HG02884 (cell line): ENCODE results near the gene CDCA5.

ENCODE experiments used
- ATAC-seq: cut with Tn5 transposase; IDR thresholded peaks from one replicate; pipeline ENCODE4 v1.9.1; 2021; ENCODE audit warnings: mild to moderate bottlenecking, moderate library complexity; ENCODE audit not compliant: unreplicated experiment

CDCA5 gene

DNA sequence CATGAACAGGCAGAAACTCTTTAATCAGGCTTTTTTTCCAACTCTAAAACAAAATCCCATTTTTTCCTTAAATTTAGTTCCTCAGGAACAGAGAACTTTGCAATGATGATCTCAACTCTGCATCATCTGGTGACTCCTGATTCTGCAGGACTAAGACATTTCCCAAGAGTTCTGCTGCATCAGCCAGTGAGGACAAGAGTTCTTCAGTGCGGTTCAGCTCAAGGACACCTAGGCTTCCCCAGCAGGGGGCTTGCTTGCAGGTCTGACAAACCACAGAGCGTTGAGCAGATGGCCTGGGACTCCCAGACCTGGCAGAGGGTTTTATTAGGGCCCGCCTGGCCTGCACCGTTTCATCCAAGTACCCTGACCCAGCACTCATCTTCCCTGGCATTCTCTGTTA is 6.4 kb downstream of the CDCA5 start:
- no peak for ATAC-seq

DNA sequence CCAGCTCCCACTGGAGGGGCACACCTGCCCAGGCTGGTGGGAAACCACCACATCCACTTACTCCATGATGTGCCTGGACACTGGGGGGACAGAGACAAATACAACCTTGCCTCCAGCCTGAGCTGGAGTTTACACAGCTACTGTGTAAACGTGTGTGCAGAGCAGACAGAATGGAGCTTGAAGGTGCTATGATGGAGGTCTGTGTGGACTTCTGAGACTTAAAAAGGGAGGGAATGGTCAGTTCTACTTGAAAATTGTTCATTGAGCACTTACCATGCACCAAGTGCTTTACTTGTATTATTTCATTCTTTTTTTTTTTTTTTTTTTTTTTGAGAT is 11.2 kb downstream of the CDCA5 start:
- ATAC-seq, result no peak

DNA sequence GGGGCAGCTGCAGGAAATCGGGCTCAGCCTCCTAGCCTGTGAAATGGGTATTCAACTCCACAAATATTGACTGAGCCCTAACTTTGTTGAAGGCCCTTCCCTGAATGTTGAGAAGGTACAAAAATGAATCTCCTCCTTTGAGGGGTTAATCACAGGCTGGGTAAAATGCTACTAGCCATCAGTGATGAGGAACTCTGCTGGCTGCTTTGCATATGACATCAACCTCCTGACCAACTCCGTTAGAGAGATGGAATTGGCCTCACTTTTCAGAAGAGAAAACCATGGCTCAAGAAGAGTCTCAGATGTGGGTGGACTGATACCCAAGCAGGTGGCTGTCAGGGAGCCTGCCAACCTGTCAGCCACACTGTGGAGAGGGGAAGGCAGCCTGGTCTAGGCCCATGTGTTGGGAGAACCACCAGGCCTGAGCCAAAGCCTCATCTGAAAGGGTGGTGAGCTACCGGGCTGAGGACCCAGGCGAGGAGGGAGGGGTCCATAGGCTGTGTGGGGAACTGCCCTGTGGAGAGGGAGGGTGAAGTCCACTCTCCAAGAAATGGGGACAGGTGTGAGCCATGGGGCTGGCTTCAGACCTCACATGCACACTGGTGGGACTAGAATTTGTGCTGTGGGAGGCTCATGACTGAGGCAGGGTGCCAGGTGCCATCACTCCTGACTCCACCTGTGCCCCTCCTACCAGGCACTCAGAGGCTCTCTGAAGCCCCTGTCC is 11.8 kb downstream of the CDCA5 start:
- ATAC-seq, result no peak

DNA sequence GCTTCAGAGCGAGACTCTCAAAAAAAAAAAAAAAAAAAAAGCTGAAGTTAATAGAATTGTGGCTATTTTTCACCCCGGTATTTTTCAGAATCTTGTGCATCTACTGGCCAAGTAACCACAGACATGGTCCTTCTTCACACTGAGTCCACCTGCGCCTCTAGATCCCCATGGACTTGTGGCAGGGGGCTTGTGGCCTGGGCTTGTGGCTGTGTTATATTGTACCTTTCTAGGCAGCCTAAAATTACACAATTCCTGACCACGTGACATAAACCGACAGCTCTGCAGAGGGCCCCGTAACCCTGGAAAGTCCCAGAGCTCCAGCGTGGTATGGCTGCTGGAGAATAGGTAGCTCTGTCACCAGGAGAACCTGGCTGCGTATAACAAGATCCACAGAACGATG is 14.6 kb downstream of the CDCA5 start:
- no peak for ATAC-seq

DNA sequence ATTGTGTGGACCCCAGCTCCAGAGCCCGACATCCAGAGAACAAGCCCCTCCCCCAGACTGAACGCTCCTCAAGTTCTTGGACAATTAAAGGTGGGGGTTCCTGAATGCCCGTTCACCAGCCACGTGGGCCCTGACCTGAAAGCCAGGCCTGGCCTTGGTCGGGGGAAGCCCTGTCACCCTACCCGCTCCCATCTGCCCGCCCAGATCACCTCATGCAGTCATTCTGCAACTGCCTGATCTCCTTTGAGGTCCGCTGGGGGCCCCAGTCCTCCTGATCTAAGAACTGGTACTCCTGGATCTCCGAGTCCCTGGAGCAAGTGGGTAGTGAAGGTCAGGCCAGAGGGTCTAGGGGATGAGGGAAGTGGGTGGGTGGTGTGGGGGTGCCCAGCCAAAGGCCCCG is 16.4 kb downstream of the CDCA5 start:
- no peak for ATAC-seq

DNA sequence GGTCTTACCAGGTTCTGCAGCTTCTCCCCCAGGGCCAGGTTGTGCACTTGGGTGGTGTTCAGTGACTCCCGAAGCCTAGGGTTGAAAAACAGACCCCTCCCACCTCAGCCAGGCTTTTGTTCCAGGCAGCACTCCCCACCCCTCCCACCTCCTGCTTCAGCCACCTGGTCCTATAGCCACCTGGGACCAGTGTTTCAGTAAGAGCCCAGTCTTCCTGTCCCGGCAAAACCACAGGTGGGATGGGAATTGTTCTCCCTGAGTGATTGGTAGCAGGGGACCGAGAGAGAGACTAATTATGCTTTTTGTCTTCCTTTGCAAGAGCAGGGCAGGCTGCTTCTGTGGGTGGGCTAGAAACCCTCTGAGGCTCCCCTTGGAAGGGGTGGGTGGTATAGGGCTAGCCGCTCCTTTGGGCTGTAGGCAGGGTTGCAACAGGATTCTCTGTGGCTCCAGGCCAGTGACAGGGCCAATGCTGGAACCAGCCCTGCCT is 17.0 kb downstream of the CDCA5 start:
- ATAC-seq, result no peak

DNA sequence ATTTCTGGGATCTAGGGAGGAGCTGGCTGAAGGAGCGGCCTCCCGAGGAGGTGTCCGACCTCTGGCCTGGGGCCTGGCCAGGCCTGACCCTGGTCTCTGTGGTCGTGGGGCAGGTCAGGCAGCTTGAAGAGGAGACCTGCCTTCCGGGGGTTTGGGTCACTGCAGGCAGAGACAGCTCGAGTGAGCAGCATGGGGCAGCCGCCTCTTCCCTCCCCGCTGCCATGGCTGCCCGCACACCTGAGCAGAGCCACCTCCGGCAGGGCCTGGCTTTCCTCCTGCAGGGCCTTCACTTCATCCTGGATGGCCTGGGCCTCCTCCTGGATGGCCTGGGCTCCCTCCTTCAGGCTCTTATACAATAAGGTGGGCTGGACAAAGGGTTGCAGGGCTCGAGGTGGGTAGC is 17.5 kb downstream of the CDCA5 start:
- no peak for ATAC-seq

DNA sequence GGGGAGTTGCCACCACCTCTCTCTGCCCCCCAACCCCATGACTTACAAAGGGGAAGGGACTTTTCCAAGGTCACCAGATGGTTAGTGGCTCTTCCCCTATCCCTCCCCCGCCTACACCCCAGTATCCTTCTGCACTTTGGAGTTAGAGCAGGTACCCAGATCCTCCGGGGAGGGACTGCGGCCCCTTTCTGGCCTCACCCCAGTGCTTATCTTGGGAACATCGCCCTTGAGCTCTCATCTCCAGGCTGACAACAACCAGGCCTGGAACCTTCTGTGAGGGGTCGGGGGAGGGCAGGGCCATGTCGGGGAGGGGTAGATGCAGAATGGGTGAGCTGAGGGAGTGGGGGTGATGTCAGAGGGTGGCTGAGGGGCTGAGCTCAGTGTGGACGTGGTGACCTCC is 18.0 kb downstream of the CDCA5 start:
- ATAC-seq, result no peak

DNA sequence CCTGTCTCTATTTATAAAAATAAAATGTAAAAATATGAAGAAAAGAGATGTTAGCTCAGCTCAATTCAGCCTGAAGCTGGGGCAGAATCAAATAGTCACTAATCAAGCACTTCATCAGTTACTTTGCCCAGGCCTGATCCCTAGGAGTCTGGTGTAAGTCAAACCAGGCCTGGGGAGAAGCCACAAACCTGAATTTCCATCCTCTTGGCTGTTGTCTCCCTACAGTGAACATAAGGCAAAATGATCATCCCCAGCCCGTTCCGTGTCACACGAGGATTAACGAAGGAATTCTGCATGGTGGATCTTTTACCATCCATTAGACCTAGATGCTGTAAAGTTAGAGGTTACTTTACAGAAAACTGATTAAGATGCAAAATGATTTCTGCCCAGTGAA is 19.0 kb downstream of the CDCA5 start:
- ATAC-seq, result no peak

DNA sequence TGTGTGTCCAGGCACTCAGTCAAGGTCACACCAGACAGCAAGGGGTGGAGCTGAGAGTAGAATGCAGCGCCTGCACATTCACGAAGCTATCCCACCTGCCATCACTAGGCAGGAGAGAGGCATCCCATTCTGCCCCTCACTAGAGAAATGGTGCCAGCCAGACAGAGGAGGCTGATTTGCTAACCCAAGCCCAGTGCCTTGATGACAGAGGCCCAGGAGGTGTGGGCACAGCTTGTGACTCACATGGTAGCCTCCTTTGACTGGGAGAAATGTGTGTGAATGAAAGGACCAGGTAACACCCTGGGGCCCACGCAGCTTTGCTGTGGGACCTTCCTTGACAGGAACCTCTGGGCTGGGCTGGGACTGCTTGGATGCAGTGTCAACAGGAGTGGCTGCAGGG is 20.3 kb downstream of the CDCA5 start:
- ATAC-seq, result no peak

DNA sequence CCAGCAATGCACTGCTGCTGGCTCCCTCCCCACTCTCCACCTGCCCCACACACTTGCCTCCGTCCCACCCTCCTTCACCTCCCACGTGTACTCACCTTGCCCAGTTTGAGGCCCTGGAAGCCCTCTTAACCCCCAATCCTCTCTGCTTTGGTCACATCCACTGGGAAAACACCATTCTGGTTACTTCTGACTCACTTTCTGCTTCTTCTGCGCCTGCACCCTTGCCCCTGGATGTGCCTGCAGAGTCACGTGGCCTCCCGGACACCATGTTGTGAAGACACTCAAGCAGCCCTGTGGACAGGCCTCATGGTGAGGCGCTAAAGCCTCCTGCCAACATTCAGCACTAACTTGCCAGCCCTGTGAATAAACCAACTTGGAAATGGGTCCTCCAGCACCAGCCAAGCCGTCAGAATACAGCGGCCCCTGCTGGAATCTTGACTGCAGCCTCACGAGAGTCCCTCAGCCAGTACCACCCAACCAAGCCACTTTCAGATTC is 22.9 kb downstream of the CDCA5 start:
- ATAC-seq, result no peak

DNA sequence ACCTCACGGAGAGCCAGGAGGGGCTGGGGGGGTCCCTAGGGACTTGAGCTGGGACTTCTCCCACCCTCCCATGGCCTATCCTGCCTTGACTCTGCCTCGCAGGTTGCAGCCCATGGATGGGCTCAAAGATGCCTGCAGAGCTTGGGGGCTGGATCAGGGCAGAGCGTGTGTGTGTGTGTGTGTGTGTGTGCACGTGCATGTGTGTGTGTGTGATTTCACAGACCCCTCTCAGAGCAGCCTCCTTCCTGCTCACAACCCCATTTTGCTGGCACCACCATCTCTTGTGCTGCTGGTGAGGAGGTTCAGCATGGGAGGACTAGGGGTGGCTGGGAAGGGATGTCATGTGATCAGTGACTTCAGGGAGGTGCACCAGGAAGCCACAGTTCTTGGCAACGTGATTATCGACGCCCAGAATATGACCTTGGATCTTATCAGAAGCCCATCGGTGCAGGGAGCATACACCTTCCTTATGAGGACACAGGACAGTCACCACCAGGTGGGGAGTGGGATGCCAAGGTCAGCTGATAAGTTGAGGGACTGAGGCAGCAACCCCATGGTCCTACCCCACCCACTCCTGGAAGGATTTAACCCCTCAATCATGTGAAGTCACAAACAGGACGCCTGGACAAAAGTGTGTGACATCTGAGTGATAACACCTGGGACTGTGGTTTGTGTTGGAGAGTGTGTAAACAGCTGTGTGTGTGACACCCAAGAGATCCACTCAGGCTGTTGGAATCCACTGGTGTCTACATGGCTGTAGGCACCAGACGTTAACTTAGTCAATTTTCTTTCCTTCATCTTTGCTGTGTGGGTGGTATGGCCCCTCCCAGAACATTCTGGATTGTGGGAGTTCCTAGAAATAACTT is 23.6 kb downstream of the CDCA5 start:
- ATAC-seq, result no peak

DNA sequence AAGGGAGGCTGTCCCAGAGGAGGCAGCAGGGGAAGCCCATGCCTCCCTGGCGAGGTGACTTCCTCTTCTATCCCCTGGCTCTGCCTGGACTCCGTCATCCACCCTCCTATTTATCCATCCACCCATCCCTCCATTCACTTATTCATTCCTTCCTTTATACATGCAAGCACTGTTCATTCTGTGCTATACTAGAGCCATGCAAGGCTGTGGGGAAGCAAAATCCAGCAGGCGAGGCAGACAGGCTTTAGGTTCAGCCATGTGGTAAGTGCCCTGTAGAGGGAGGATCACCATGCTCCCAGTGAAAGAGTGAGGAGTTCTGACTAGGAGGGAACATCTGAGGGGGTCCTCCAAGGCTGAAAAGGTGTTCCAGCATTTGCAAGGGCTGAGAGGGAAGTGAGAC is 24.3 kb downstream of the CDCA5 start:
- no peak for ATAC-seq

DNA sequence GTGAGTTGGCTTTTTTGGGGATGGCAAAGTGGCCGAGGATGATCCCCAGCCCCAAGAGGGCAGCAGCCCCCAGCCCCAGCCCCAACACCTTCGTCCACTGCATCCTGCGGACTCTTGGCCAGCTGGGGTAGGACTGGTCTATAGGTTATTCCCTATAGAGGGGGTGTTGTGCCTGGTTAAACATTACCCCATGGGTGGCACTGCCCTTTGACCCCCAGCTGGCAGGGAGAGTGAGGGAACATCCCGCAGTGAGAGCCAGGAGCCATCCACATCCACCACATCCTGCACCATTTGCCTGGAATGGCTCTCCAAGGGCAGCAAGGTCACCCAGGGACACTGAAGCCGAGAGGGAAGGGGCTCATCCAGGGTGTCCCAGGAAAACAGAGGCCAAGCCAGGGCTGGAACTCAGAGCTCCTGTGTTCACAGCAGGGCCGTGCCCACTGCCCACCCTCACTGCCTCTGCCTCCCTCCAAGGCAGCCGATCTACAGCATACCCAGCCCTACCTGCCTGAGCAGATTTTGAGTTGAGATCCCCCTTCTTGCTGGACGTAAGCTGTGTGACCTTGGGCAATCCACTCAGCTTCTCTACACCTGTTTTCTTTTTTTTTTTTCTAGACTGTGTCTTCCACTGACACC is 25.3 kb downstream of the CDCA5 start, which contains the start of gene NAALADL1:
Gene NAALADL1 (minus strand): TSS at position 135 of the 636 bp plus-strand sequence. CDS start 32 bp downstream, at position 103.
- ATAC-seq, result no peak

DNA sequence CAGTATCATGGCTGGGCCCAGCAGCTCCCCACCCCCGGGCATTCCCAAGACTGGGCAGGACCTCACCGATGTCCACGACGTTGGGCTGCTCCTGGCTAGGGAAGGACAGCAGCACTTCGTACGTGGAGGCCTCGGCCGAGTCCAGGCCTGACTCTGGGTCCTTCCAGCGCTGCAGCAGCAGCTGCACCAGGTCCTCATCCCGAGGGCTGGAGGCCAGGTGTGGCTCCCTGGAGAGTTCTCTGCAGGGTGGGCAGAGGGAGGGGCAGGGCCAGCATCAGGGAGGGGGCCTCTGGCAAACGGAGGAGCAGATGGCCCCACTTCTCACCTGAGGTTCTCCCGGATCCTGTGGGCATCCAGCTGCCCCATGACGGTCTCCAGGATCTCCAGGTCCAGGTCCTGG is 25.8 kb downstream of the CDCA5 start:
- no peak for ATAC-seq

DNA sequence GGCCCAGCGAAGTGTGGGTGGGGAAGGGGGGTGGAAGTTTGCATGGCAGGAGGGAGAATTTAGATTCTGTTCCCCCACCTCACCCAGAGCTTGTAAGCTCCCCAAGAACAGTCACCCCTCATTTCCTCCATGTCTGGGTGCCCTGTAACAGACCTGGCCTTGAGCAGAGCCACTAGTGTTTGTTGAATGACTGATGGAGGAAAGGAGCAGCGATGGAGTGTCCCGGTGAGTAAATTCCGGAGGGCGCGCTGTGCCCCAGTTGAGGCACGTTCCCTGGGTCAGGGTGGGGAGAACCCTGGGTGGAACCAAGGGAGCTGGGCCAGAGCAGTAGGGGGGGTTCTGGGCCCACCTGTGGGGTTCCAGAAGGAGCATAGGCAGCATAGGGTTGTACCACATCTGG is 26.3 kb downstream of the CDCA5 start:
- no peak for ATAC-seq

DNA sequence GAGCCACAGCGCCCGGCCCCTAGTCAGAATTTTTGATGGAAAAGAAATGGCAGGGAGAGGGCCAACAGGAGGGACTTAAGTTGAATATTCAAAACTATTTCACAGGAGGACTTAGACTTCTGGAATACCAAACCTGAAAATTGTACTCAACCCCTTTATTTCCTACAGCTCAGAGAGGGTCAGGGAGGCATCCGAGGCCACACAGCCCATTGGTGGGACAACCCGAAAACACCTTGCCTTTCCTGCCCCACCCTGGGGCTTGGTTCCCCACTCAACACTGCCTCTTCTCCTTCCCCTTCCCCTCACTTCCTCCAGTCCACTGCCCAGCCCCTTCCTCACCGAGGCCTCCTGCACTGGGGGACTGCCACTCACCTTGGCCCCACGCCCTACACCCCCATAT is 26.8 kb downstream of the CDCA5 start:
- ATAC-seq, result no peak

DNA sequence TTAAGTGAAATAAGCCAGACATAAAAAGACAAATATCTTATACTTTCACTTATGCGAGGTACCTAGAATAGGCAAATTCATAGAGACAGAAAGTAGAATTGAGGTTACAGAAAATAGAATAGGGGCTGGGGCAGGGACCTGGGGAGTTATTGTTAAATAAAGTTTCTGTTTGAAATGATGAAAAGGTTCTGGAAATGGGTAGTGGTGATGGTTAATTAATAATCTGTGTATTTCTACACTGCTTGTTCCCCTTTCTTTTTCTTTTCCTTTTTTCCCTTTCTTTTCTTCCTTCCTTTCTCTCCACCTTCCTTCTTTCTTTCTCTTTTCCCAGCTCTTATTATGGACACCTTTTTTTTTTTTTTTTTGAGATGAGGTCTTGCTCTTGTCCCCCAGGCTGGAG is 28.3 kb downstream of the CDCA5 start:
- ATAC-seq, result no peak

DNA sequence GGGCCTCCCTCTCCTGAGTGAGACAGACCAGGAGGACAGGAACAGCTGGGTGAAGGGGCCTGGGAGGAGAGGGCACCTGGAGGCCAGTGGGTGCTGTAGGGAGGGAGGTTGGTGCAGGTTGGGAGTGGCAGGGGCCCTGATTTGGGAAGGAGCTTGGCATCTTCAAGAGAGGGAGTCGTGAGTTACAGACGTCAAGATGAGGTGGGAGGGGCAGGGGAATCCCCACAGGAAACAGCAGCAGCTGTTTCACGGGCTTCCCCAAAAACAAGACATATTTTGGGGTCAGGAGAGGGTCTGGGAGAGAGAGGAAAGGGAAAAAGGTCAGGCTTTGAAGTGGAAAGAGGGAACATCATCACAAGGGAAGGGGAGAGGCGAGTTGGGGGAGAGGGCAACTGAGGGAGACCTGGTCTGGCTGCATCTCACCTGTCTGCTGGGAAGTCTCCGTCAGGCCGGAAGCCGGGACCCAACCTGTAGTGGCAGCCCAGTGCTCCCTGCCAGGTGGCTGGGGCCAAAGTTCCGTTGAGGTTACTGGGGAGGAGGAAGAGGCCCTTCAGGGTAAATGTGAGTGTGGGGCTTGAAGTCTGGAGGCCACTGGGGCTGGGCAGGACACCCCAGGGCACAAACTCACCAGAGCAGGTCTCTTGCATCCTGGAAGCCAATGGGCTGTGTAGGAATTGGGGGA is 29.9 kb downstream of the CDCA5 start:
- ATAC-seq, result no peak

DNA sequence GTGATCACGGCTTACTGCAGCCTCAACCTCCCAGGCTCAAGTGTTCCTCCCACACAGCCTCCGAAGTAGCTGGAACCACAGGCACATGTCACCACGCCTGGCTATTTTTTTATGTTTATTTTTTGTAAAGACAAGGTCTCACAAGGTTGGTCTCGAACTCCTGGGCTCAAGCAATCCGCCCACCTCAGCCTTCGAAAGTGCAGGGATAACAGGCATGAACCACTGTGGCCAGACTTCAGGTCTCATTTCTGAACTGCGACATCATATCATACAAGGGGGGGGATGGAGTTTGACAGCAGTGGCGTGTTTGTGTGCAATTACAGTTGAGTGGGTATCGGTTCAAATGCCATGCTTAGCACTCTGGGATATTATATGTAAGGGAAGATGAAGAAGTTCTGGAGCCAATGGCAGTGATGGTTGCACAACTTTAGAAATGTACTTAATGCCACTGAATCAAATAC is 32.4 kb downstream of the CDCA5 start:
- ATAC-seq, result no peak
